IMR-90 (cell line): ENCODE data around the gene ZNF627. TPM values are rescaled to one million over a fixed set of nuclear protein-coding genes. Genes with fewer than 3 reads are reported as not detected.

Experiments
- ATAC-seq: fragments of 200-7000 bp; cut with Tn5 transposase; 2 replicates; pipeline ENCODE4 v1.9.1; 2020; ENCODE audit warnings: low read depth, mild to moderate bottlenecking, moderate library complexity
- BruUV-seq: library from RNA; stranded (reverse); fragments of 400-500 nt; replicated peaks from 2 replicates; lab custom pipeline; 2021; lab: Mats Ljungman, UMichigan
- CTCF ChIA-PET: fragments of 300-600 bp; formaldehyde crosslinking; extraction: SDS; loops from one replicate; lab custom pipeline; 2021; ENCODE audit warnings: antibody characterized with exemption; lab: Yijun Ruan, JAX
- POLR2A ChIA-PET: fragments of 300-600 bp; sonication (Branson Sonifier 250); formaldehyde crosslinking; loops from one replicate; lab custom pipeline; 2022; ENCODE audit warnings: antibody characterized with exemption; ENCODE audit not compliant: unreplicated experiment; lab: Charles Lee
- DNase-seq: peaks from one replicate; pipeline ENCODE4 v3.0.0; 2013
- H2AFZ ChIP-seq: replicated peaks from 2 replicates; pipeline ENCODE3; 2013; ENCODE audit warnings: low read length, mild to moderate bottlenecking; ENCODE audit not compliant: poor library complexity
- H2AK5ac ChIP-seq: 2 replicates; pipeline ENCODE4 v1.6.1; 2013; ENCODE audit warnings: low read depth, low read length, inconsistent platforms
- H2AK9ac ChIP-seq: replicated peaks from 2 replicates; pipeline ENCODE3; 2013; ENCODE audit warnings: mild to moderate bottlenecking, low read depth, low read length, moderate library complexity; ENCODE audit not compliant: poor library complexity
- H2BK120ac ChIP-seq: 2 replicates; pipeline ENCODE4 v1.6.1; 2013; ENCODE audit warnings: low read depth, low read length, inconsistent platforms
- H2BK15ac ChIP-seq: 3 replicates; pipeline ENCODE4 v1.6.1; 2013; ENCODE audit warnings: low read depth, low read length, inconsistent platforms
- H2BK20ac ChIP-seq: 2 replicates; pipeline ENCODE4 v1.6.1; 2013; ENCODE audit warnings: low read depth, mild to moderate bottlenecking, inconsistent platforms, low read length, moderate library complexity
- H2BK5ac ChIP-seq: 2 replicates; pipeline ENCODE4 v1.6.1; 2013; ENCODE audit warnings: mild to moderate bottlenecking, low read depth, low read length, inconsistent platforms; ENCODE audit not compliant: poor library complexity, severe bottlenecking
- H3K14ac ChIP-seq: replicated peaks from 2 replicates; pipeline ENCODE4 v1.6.1; 2013; ENCODE audit warnings: low read depth, low read length, inconsistent platforms
- H3K18ac ChIP-seq: 2 replicates; pipeline ENCODE4 v1.6.1; 2013; ENCODE audit warnings: low read depth, low read length, control low read depth
- H3K23ac ChIP-seq: 2 replicates; pipeline ENCODE4 v1.6.1; 2013; ENCODE audit warnings: low read depth, low read length, inconsistent platforms
- H3K27ac ChIP-seq: 2 replicates; pipeline ENCODE4 v1.5.1; 2013; ENCODE audit warnings: mild to moderate bottlenecking, control low read depth, low read length; ENCODE audit not compliant: insufficient read depth
- H3K27me3 ChIP-seq: 2 replicates; pipeline ENCODE4 v1.6.1; 2013; ENCODE audit warnings: low read length; ENCODE audit not compliant: control insufficient read depth, insufficient read depth
- H3K36me3 ChIP-seq: 2 replicates; pipeline ENCODE4 v1.6.1; 2013; ENCODE audit warnings: low read length, mixed read lengths; ENCODE audit not compliant: control insufficient read depth, insufficient read depth
- H3K4ac ChIP-seq: 2 replicates; pipeline ENCODE4 v1.6.1; 2013; ENCODE audit warnings: low read depth, low read length, inconsistent platforms
- H3K4me1 ChIP-seq: 2 replicates; pipeline ENCODE4 v1.6.1; 2013; ENCODE audit warnings: low read length, mixed read lengths; ENCODE audit not compliant: control insufficient read depth, insufficient read depth
- H3K4me2 ChIP-seq: 2 replicates; pipeline ENCODE4 v1.6.1; 2013; ENCODE audit warnings: low read depth, mild to moderate bottlenecking, control low read depth, low read length, moderate library complexity
- H3K4me3 ChIP-seq: 2 replicates; pipeline ENCODE4 v1.5.1; 2013; ENCODE audit warnings: low read depth, mild to moderate bottlenecking, control low read depth, low read length, moderate library complexity; ENCODE audit not compliant: insufficient read depth
- H3K56ac ChIP-seq: 2 replicates; pipeline ENCODE4 v1.6.1; 2013; ENCODE audit warnings: low read length, inconsistent platforms; ENCODE audit not compliant: insufficient read depth; ENCODE audit errors: extremely low read depth
- H3K79me1 ChIP-seq, 2 experiments: 2 replicates each; pipeline ENCODE4 v1.6.1; 2013; ENCODE audit warnings: low read length in 2 of 2, inconsistent platforms in 1 of 2, low read depth in 1 of 2
- H3K9ac ChIP-seq: 2 replicates; pipeline ENCODE4 v1.6.1; 2013; ENCODE audit warnings: low read depth, low read length, control low read depth
- H3K9me1 ChIP-seq: 2 replicates; pipeline ENCODE4 v1.6.1; 2013; ENCODE audit warnings: low read length, inconsistent platforms; ENCODE audit not compliant: insufficient read depth
- H3K9me3 ChIP-seq: 2 replicates; pipeline ENCODE4 v1.6.1; 2013; ENCODE audit warnings: low read length; ENCODE audit not compliant: control insufficient read depth, insufficient read depth
- H4K20me1 ChIP-seq: 2 replicates; pipeline ENCODE4 v1.6.1; 2013; ENCODE audit warnings: low read length, inconsistent platforms; ENCODE audit not compliant: insufficient read depth
- H4K5ac ChIP-seq: 2 replicates; pipeline ENCODE4 v1.6.1; 2013; ENCODE audit warnings: mild to moderate bottlenecking, low read depth, low read length, control low read depth
- H4K8ac ChIP-seq, 2 experiments: 2 replicates each; pipeline ENCODE4 v1.6.1; 2013; ENCODE audit warnings: low read depth in 2 of 2, low read length in 2 of 2, control low read depth in 1 of 2, inconsistent platforms in 1 of 2
- H4K91ac ChIP-seq: 2 replicates; pipeline ENCODE4 v1.6.1; 2013; ENCODE audit warnings: low read depth, low read length, inconsistent platforms; ENCODE audit not compliant: insufficient read depth
- BHLHE40 ChIP-seq: fragments of 150-350 bp; IDR thresholded peaks from 2 replicates; pipeline ENCODE4 v1.6.1; 2016; ENCODE audit warnings: mild to moderate bottlenecking, low read depth, low read length
- POLR2A ChIP-seq: IDR thresholded peaks from 2 replicates; pipeline ENCODE4 v1.6.1; 2012; ENCODE audit warnings: mild to moderate bottlenecking, low read depth, low read length
- WGBS, 2 experiments: methylation state at CpG; one replicate each; pipeline versions ENCODE4 v1.1.5 to v1.1.7; 2013; ENCODE audit warnings: missing lambda C conversion rate in 2 of 2; ENCODE audit not compliant: insufficient read length in 1 of 2; ENCODE audit errors: extremely low coverage in 2 of 2; 5-methylcytosine and 5-hydroxymethylcytosine counted together
- dilution Hi-C: fragments of 300-500 bp; cut with HindIII; formaldehyde crosslinking; loops from one replicate; pipeline ENCODE4 v1.14.3; 2018; ENCODE audit warnings: low sequenced_read_pairs; ENCODE audit not compliant: unreplicated experiment
- in situ Hi-C: fragments of 300-500 bp; cut with MboI; formaldehyde crosslinking; loops from 3 replicates; pipeline ENCODE4 v1.14.3; 2019; ENCODE audit warnings: low sequenced_read_pairs, inconsistent platforms, mixed read lengths
- intact Hi-C: fragments of 100-400 bp; cut with micrococcal nuclease; formaldehyde crosslinking; loops from 2 replicates; pipeline ENCODE4 v1.10.0; 2022
- polyA plus RNA-seq, 3 experiments: library from polyadenylated mRNA; depleted of rRNA; stranded (reverse); fragments of >200 nt; gene quantifications; 2 replicates each; pipeline ENCODE4 v1.2.3, GENCODE V29; 2012; ENCODE audit warnings: low replicate concordance in 1 of 3
- total RNA-seq: library from RNA; depleted of rRNA; stranded (reverse); fragments of >200 nt; gene quantifications from 2 replicates; pipeline ENCODE4 v1.2.3, GENCODE V29; 2012

ZNF627 gene
- total and polyA plus RNA-seq, 2 of the 4 experiments (the other 2 are of a cell fraction) = 6.3 to 34.4 TPM

GRCh38 chr19:11556634-11557420 is 40.5 kb upstream of the ZNF627 start:
- no peak overlapping the region for H3K18ac ChIP-seq
- H4K20me1 ChIP-seq = peaks cover 44% of the 10 kb centered on the region
- H3K23ac ChIP-seq = no peak overlapping the region
- H3K14ac ChIP-seq = no peak overlapping the region
- WGBS, 2 experiments = 100% methylated on average over 1 of the region's 4 CpGs; no CpG with 5 or more reads in 1 of the 2 experiments
- DNase-seq (no peak), ATAC-seq (no peak)
- no peaks in the 10 kb centered on the region for H3K27me3 ChIP-seq
- no peak overlapping the region for H3K56ac ChIP-seq
- no peak overlapping the region for H2BK15ac ChIP-seq
- peaks cover 11 to 59% of the 10 kb centered on the region in 2 experiments for H3K79me1 ChIP-seq
- no peak overlapping the region for H4K91ac ChIP-seq
- no peak overlapping the region for H2AFZ ChIP-seq
- no peak overlapping the region for H2AK5ac ChIP-seq
- no peaks in the 10 kb centered on the region for H3K4me1 ChIP-seq
- no peak overlapping the region for H2BK5ac ChIP-seq
- TF ChIP-seq POLR2A (no peak), BHLHE40 (no peak)
- H3K4me2 ChIP-seq = no peak overlapping the region
- H2AK9ac ChIP-seq = no peak overlapping the region
- POLR2A ChIA-PET = no interaction called here
- H3K4ac ChIP-seq = no peak overlapping the region
- H3K9ac ChIP-seq = no peak overlapping the region
- no peak overlapping the region for H2BK20ac ChIP-seq
- H3K4me3 ChIP-seq = no peak overlapping the region
- H3K27ac ChIP-seq = no peak overlapping the region
- peaks cover 8% of the 10 kb centered on the region; the same call in 1 of the 2 replicates for H3K9me1 ChIP-seq
- no peaks in the 10 kb centered on the region for H3K9me3 ChIP-seq
- peaks cover 32% of the 10 kb centered on the region for H3K36me3 ChIP-seq
- CTCF ChIA-PET = interaction anchor here (0.6 kb wide), 1 partner anchor 23 kb away, joined by 3 read pairs; no protein-coding TSS in a partner anchor
- in situ Hi-C loops (no loop called here), intact Hi-C loops (no loop called here), dilution Hi-C loops (no loop called here)
- no TSS peak for BruUV-seq
- no peak overlapping the region for H2BK120ac ChIP-seq
- H4K8ac ChIP-seq = no peak overlapping the region
- no peak overlapping the region for H4K5ac ChIP-seq
